PC-3 (cell line): ENCODE data around the gene IL1RAPL1.
A peak's percentile ranks its signal among the peaks of the same experiment; 100 is the strongest.

Experiments
- CTCF ChIP-seq: fragments of 300-600 bp; sonication (generic); conservative IDR thresholded peaks from 2 replicates; pipeline ENCODE4 v1.5.1; 2017; ENCODE audit warnings: antibody characterized with exemption, low read depth, mild to moderate bottlenecking, low read length
- EZH2 ChIP-seq: fragments of 300-600 bp; sonication (generic); IDR thresholded peaks from one replicate; pipeline ENCODE4 v1.6.1; 2017; ENCODE audit warnings: antibody characterized with exemption, mild to moderate bottlenecking, low read length; ENCODE audit not compliant: unreplicated experiment

GRCh38 chrX:29478336-29479069 lies 891.3 kb downstream of the IL1RAPL1 start:
- TF ChIP-seq CTCF (peak; percentile 66), EZH2 (no peak)
